Psoas muscle (tissue), 8 donors: ENCODE measurements around the gene SATB2. TPM values are rescaled to one million over a fixed set of nuclear protein-coding genes. Genes with fewer than 3 reads are reported as not detected.

ENCODE experiments used
- ATAC-seq, 4 donors: fragments of 200-7000 bp; cut with Tn5 transposase; one replicate each; pipeline ENCODE4 v1.9.1; 2020; ENCODE audit warnings: moderate library complexity in 3 of 4, mild to moderate bottlenecking in 2 of 4
- DNase-seq, 2 donors: peaks; one replicate each; pipeline ENCODE4 v3.0.0-alpha.2; 2020
- H3K27ac ChIP-seq: fragments of 200-600 bp; one replicate; pipeline ENCODE4 v1.8.0; 2022
- H3K27me3 ChIP-seq, 3 donors: fragments of 200-600 bp in 1 of 3; one replicate each; pipeline versions ENCODE4 v1.6.1 to v1.8.0; 2013 to 2022; ENCODE audit warnings: low read length in 2 of 3, mild to moderate bottlenecking in 2 of 3, moderate library complexity in 1 of 3; ENCODE audit not compliant: insufficient read depth in 3 of 3
- H3K36me3 ChIP-seq, 2 donors: fragments of 200-600 bp in 1 of 2; one replicate each; pipeline versions ENCODE4 v1.6.1 to v1.8.0; 2013 to 2022; ENCODE audit warnings: low read depth in 1 of 2, mild to moderate bottlenecking in 1 of 2, moderate library complexity in 1 of 2; ENCODE audit not compliant: insufficient read depth in 1 of 2
- H3K4me1 ChIP-seq: fragments of 200-600 bp; one replicate; pipeline ENCODE4 v1.8.0; 2022
- H3K4me3 ChIP-seq: fragments of 200-600 bp; one replicate; pipeline ENCODE4 v1.8.0; 2022; ENCODE audit warnings: mild to moderate bottlenecking
- H3K9me3 ChIP-seq: fragments of 200-600 bp; one replicate; pipeline ENCODE4 v1.8.0; 2022
- CTCF ChIP-seq: fragments of 200-600 bp; IDR thresholded peaks from one replicate; pipeline ENCODE4 v1.8.0; 2022; ENCODE audit warnings: antibody characterized with exemption
- WGBS, 3 donors: extraction: QIAGEN DNeasy Blood & Tissue Kit; methylation state at CpG; one replicate each; pipeline versions ENCODE4 v1.1.6 to v1.1.7; 2013; 5-methylcytosine and 5-hydroxymethylcytosine counted together
- intact Hi-C, 2 donors: fragments of 100-400 bp; cut with DNase I; formaldehyde crosslinking; loops; one replicate each; pipeline versions ENCODE4 v1.11.0 to v1.14.2; 2022
- polyA plus RNA-seq, 3 donors: library from polyadenylated mRNA; stranded (reverse); fragments of 200-250 nt; gene quantifications; one replicate each; pipeline ENCODE4 v1.2.3, GENCODE V29; 2013
- total RNA-seq, 4 donors: library from RNA; stranded (reverse); fragmentation: NEBNext Ultra II Directional in 2 of 4; extraction: Animal tissue kit (Norgen Biotek cat#: 25700) in 2 of 4; gene quantifications; one replicate each; pipeline versions ENCODE4 v1.2.1 to v1.2.4, GENCODE V29; 2021 to 2023
- donor health status: healthy with polysubstance abuse.
- donor health status: DM: no; HTN: no; CAD: no; lungs with moderate emphysema.
- donor health status: Bipolar disorder and iron deficiency.
- donor health status: healthy.
- donor health status: DM: yes; HTN: yes; CAD: no.
- donor health status: DM: no; HTN: no; CAD: no.
- donor health status: DM: no; HTN: no; CAD: no.
- donor health status: DM: yes; HTN: yes; CAD: no.

Gene SATB2
- total and polyA plus RNA-seq, 7 donors = 0.46 to 2.4 (median 1.6) TPM

GRCh38 chr2:199495147-199495546 is 37.4 kb upstream of the SATB2 start:
- WGBS, 3 donors = 42 to 67% (median 59%) methylated on average over 4 of the region's 4 CpGs

GRCh38 chr2:199490049-199490448 is 32.3 kb upstream of the SATB2 start:
- H3K27me3 ChIP-seq = no peaks in the 10 kb centered on the region
- ATAC-seq = no peak
- DNase-seq = no peak
- no peaks in the 10 kb centered on the region for H3K9me3 ChIP-seq
- intact Hi-C loops = no loop called here
- no peak overlapping the region for H3K4me3 ChIP-seq
- H3K4me1 ChIP-seq = no peaks in the 10 kb centered on the region
- no peak overlapping the region for H3K27ac ChIP-seq
- no peaks in the 10 kb centered on the region for H3K36me3 ChIP-seq
- no peak for TF ChIP-seq CTCF
- WGBS, 3 donors = 80 to 87% (median 82%) methylated on average over 5 of the region's 5 CpGs

More at GRCh38 chr2:199495147-199495546, 37.4 kb upstream of the SATB2 start:
- Histone ChIP-seq H3K4me1 (no peaks in the 10 kb centered on the region), H3K36me3 (no peaks in the 10 kb centered on the region), H3K4me3 (no peak overlapping the region), H3K27ac (no peak overlapping the region), H3K9me3 (no peaks in the 10 kb centered on the region), H3K27me3 (no peaks in the 10 kb centered on the region)
- ATAC-seq = no peak
- TF ChIP-seq CTCF = no peak
- intact Hi-C loops = no loop called here
- DNase-seq = no peak

GRCh38 chr2:199488772-199489400 is 31.1 kb upstream of the SATB2 start:
- H3K27me3 ChIP-seq = no peaks in the 10 kb centered on the region
- WGBS, 3 donors = 43 to 50% (median 49%) methylated on average over 6 of the region's 6 CpGs
- H3K27ac ChIP-seq = no peak overlapping the region
- no peaks in the 10 kb centered on the region for H3K4me1 ChIP-seq
- H3K4me3 ChIP-seq = no peak overlapping the region
- H3K9me3 ChIP-seq = no peaks in the 10 kb centered on the region
- peak in 1 of 2 donors; percentile 57 for DNase-seq
- ATAC-seq = peak in 2 of 4 donors; percentile 47
- intact Hi-C loops = loop anchor here (5.0 to 10.0 kb wide), 2 partner anchors 1172 to 1174 kb away; no protein-coding TSS in a partner anchor
- peak; percentile 58 for TF ChIP-seq CTCF
- H3K36me3 ChIP-seq = no peaks in the 10 kb centered on the region

- WGBS, 3 donors = 17 to 20% (median 19%) methylated on average over 5 of the region's 5 CpGs
Observed at GRCh38 chr2:199485732-199486335, 28.1 kb upstream of the SATB2 start.

More at GRCh38 chr2:199485732-199486335, 28.1 kb upstream of the SATB2 start:
- Histone ChIP-seq H3K27me3 (no peaks in the 10 kb centered on the region), H3K4me3 (no peak overlapping the region), H3K27ac (no peak overlapping the region), H3K4me1 (no peaks in the 10 kb centered on the region), H3K9me3 (no peaks in the 10 kb centered on the region), H3K36me3 (no peaks in the 10 kb centered on the region)
- peak; percentile 41 for TF ChIP-seq CTCF
- DNase-seq (peak; percentile 28 to 65), ATAC-seq (peak in 2 of 4 donors; percentile 68 to 79)
- intact Hi-C loops = loop anchor here (5.0 to 10.0 kb wide), 2 partner anchors 1169 to 1171 kb away; no protein-coding TSS in a partner anchor
